ENCODE results near the gene BCL7B. TPM values are rescaled to one million over a fixed set of nuclear protein-coding genes. Genes with fewer than 3 reads are reported as not detected.
"Not testable (repeated sequence)": the region's sequence is repeated elsewhere in the genome, so short reads cannot be mapped to it uniquely, and the experiment has no call there.

The BCL7B gene
- total RNA-seq, 1 donor from 2014 or later = 68.6 TPM

DNA sequence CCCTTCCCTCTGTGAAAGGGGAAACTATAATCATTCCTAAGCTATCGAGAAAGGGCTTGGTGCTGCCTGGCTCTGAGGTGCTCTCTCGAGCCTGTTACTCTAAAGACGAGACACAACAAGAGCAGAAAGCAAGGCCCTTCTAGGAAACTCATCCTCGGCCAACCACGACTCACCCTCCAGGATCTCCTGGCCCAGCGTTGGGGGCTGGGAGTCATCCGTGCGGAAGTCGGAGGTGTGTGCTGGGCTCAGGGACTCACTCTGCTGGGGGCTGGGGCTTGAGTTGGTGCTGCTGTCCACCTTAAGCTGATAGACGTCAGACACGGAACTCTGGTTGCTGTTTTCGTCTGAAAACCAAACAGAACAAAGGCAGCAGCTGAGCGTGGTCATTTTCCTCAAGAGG, 17.8 kb downstream of the BCL7B start:
- intact Hi-C loops (cut with micrococcal nuclease) = no loop called here
- no peak overlapping the region for H3K27ac Mint-ChIP-seq
- H3K9me3 Mint-ChIP-seq = no peaks in the 10 kb centered on the region
- no peaks in the 10 kb centered on the region for H3K4me1 Mint-ChIP-seq (ENCODE audit: low read depth)
- no peak for DNase-seq (ENCODE audit: low spot score)
- no peak overlapping the region for H3K4me3 Mint-ChIP-seq (ENCODE audit: low read depth)
- peaks cover 70% of the 10 kb centered on the region for H3K36me3 Mint-ChIP-seq (ENCODE audit: low read depth)
- H3K27me3 Mint-ChIP-seq (ENCODE audit: low read depth) = no peaks in the 10 kb centered on the region

DNA sequence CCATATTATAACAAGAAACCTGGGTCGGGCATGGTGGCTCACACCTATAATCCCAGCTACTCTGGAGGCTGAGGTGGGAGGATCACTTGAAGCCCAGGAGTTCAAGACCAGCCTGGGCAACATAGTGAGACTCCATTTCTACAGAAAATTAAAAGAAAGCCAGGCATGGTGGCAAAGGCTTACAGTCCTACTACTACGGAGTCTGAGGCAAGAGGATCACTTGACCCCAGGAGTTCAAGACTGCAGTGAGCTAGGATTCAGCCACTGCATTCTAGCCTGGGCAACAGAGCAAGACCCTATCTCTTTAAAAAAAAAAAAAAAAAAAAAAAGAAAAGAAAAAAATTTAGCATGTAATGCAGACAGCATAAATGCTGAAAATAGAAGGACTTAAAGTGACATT, 19.0 kb downstream of the BCL7B start:
- H3K9me3 Mint-ChIP-seq; H3K4me3 Mint-ChIP-seq (ENCODE audit: low read depth); H3K27me3 Mint-ChIP-seq (ENCODE audit: low read depth); H3K4me1 Mint-ChIP-seq (ENCODE audit: low read depth); intact Hi-C loops (cut with micrococcal nuclease); H3K27ac Mint-ChIP-seq; DNase-seq (ENCODE audit: low spot score): not testable (repeated sequence)
- peaks cover 68% of the 10 kb centered on the region for H3K36me3 Mint-ChIP-seq (ENCODE audit: low read depth)

DNA sequence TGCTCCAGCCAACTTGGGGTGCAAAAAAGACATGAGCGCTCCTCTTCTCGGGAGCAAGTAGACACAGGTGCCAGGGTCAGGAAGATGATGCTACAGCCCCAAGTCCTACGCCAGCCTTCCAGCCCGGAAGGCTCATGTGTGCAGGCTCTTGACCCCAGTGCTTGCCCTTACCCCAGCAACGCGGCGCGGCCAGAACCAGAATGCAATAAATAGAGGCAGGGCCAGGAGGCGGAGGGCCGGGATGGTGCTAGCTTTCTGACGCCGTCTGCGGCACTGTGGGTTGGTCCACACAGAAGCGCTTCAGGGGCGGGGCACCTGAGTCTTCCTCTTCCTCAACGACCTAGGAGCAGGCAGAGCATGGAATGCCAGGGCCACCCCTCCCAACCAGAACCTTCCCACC, 20.4 kb downstream of the BCL7B start:
- no peak overlapping the region for H3K4me3 Mint-ChIP-seq (ENCODE audit: low read depth)
- no peak for DNase-seq (ENCODE audit: low spot score)
- no peaks in the 10 kb centered on the region for H3K9me3 Mint-ChIP-seq
- no peak overlapping the region for H3K27ac Mint-ChIP-seq
- peaks cover 54% of the 10 kb centered on the region for H3K36me3 Mint-ChIP-seq (ENCODE audit: low read depth)
- H3K4me1 Mint-ChIP-seq (ENCODE audit: low read depth) = no peaks in the 10 kb centered on the region
- intact Hi-C loops (cut with micrococcal nuclease) = no loop called here
- no peaks in the 10 kb centered on the region for H3K27me3 Mint-ChIP-seq (ENCODE audit: low read depth)

DNA sequence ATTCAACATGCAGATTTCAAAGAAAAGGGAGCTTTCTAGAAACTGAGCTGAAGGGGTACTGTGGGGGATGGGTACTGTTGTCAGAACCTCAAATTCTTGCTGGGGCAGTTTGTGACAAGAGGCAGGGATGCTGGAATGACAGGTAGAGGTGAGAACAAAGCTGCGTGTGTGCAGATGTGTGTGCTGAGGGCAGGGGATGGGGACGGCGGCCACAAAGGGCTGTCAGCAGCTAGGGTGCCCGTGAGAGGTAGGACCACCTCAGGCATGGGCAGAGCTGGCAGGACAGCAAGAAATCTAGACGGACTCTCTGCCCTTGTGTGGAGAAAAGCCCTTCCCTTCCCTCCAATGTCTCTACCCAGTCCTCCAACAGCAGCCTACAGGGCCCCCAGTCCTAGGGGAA, 21.0 kb downstream of the BCL7B start:
- Mint-ChIP-seq H3K27ac (no peak overlapping the region), H3K9me3 (no peaks in the 10 kb centered on the region)

DNA sequence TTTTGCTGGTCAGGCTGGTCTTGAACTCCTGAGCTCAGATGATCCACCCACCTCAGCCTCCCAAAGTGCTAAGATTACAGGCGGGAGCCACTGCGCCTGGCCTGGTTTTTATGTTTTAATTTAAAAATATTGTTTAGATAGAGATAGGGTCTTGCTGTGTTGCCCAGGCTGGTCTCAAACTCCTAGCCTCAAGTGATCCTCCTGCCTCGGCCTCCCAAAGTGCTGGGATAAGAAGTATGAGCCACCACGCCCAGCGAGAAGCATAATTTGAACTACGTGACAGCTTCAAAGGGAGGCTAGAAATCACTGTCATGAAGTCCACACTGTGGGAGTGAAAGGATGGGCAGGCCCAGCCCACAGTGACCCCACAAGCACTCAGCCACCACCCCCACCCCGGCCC, 21.6 kb downstream of the BCL7B start:
- DNase-seq (ENCODE audit: low spot score); intact Hi-C loops (cut with micrococcal nuclease); H3K9me3 Mint-ChIP-seq; H3K27ac Mint-ChIP-seq; H3K4me3 Mint-ChIP-seq (ENCODE audit: low read depth); H3K27me3 Mint-ChIP-seq (ENCODE audit: low read depth); H3K4me1 Mint-ChIP-seq (ENCODE audit: low read depth): not testable (repeated sequence)
- H3K36me3 Mint-ChIP-seq (ENCODE audit: low read depth) = peaks cover 45% of the 10 kb centered on the region

More for the DNA sequence above, 21.0 kb downstream of the BCL7B start:
- Mint-ChIP-seq H3K36me3 (ENCODE audit: low read depth) (peaks cover 49% of the 10 kb centered on the region), H3K4me3 (ENCODE audit: low read depth) (no peak overlapping the region), H3K27me3 (ENCODE audit: low read depth) (no peaks in the 10 kb centered on the region), H3K4me1 (ENCODE audit: low read depth) (no peaks in the 10 kb centered on the region)
- no peak for DNase-seq (ENCODE audit: low spot score)
- intact Hi-C loops (cut with micrococcal nuclease) = no loop called here

DNA sequence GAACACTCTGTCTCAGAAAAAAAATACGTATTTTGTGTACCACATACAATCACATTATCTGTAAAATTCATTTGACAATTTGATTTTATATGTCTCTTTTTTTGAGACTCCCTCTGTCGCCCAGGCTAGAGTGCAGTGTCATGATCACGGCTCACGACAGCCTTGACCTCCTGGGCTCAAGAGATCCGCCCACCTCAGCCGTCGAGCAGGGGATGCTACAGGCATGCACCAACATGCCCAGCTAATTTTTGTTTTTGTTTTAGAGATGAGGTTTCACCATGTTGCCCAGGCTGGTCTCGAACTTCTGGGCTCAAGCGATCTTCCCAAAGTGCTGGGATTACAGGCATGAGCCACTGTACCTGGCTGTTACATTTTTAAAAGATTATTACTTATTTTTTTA, 23.7 kb downstream of the BCL7B start:
- H3K27ac Mint-ChIP-seq = no peak overlapping the region
- no peaks in the 10 kb centered on the region for H3K9me3 Mint-ChIP-seq
- no peaks in the 10 kb centered on the region for H3K4me1 Mint-ChIP-seq (ENCODE audit: low read depth)
- peaks cover 30% of the 10 kb centered on the region for H3K36me3 Mint-ChIP-seq (ENCODE audit: low read depth)
- intact Hi-C loops (cut with micrococcal nuclease) = no loop called here
- no peak for DNase-seq (ENCODE audit: low spot score)
- no peak overlapping the region for H3K4me3 Mint-ChIP-seq (ENCODE audit: low read depth)
- H3K27me3 Mint-ChIP-seq (ENCODE audit: low read depth) = no peaks in the 10 kb centered on the region

DNA sequence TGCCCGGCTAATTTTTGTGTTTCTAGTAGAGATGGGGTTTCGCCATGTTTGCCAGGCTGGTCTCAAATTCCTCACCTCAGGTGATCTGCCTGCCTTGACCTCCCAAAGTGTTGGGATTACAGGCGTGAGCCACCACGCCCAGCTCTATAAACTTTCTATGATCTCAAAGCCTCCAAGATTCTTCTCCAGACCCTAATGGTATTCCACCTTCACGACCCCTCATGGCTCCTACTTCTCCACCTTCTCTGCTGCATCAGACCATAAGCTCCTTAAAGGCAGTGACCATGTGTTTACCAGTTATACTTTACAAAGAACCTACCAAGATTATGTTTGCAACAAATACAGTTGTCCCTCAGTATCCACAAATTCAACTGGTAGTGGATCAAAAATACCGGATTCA, 25.3 kb downstream of the BCL7B start:
- peaks cover 4% of the 10 kb centered on the region for H3K4me1 Mint-ChIP-seq (ENCODE audit: low read depth)
- no peak overlapping the region for H3K4me3 Mint-ChIP-seq (ENCODE audit: low read depth)
- H3K27ac Mint-ChIP-seq = no peak overlapping the region
- H3K27me3 Mint-ChIP-seq (ENCODE audit: low read depth) = no peaks in the 10 kb centered on the region
- no peak for DNase-seq (ENCODE audit: low spot score)
- intact Hi-C loops (cut with micrococcal nuclease) = no loop called here
- H3K9me3 Mint-ChIP-seq = no peaks in the 10 kb centered on the region
- peaks cover 18% of the 10 kb centered on the region for H3K36me3 Mint-ChIP-seq (ENCODE audit: low read depth)

DNA sequence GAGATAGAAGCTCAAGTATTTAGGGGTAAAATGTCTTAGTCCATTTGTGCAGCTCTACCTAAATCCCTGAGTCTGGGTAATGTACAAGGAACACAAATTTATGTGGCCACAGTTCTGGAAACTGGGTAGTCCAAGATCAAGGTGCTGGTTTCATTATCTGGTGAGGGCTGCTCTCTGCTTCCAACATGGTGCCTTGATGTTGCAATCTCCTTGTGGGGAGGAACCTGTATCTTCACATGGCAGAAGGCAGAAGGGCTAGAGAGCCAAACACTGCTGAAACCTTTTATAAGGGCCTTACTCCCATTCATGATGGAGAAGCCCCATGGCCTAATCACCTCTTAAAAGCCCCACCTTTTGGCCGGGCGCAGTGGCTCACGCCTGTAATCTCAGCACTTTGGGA, 26.7 kb downstream of the BCL7B start:
- Mint-ChIP-seq H3K4me3 (ENCODE audit: low read depth) (no peak overlapping the region), H3K4me1 (ENCODE audit: low read depth) (peaks cover 10% of the 10 kb centered on the region), H3K27ac (no peak overlapping the region), H3K9me3 (no peaks in the 10 kb centered on the region), H3K27me3 (ENCODE audit: low read depth) (no peaks in the 10 kb centered on the region), H3K36me3 (ENCODE audit: low read depth) (peaks cover 4% of the 10 kb centered on the region)
- DNase-seq (ENCODE audit: low spot score) = no peak
- intact Hi-C loops (cut with micrococcal nuclease) = no loop called here

DNA sequence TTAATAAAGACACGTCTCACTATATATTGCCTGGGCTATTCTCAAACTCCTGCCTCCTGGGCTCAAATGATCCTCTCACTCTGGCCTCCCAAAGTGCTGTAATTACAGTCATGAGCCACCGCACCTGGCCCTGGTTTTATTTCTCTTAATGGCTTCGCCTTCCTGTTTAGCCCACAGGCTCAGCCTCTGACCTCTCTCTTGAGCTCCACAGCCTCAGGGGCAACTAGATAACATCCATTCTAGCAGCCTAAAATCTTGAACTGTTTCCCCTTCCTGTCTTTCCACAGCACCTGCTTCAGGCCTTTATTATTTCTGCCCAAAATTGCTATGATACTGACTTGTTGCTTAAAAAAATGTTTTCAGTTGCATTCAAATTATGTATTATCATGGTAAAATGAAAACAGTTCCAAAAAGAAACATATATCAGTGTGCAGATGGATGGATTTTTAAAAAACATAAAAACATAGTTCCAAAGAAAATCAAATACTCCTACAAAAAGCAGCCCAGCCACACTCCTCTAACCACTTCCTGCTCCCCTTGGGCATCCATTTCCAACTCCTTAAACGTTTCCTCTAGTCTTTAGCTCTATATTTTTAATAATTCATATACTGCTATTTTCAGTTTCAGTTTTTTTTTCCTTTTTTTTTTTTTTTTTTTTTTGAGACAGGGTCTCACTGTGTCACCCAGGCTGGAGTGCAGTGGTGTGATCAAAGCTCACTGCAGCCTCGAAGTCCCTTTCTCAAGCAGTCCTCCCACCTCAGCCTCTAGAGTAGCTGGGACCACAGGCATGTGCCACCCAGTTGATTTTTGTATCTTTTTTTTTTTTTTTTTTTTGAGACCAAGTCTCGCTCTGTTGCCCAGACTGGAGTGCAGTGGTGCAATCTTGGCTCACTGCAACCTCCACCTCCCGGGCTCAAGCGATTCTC, 30.3 kb downstream of the BCL7B start:
- no peak for DNase-seq (ENCODE audit: low spot score)
- H3K4me3 Mint-ChIP-seq (ENCODE audit: low read depth) = peak overlapping the region; percentile 63
- no peaks in the 10 kb centered on the region for H3K27me3 Mint-ChIP-seq (ENCODE audit: low read depth)
- H3K4me1 Mint-ChIP-seq (ENCODE audit: low read depth) = peaks cover 25% of the 10 kb centered on the region
- peak overlapping the region; percentile 87 for H3K27ac Mint-ChIP-seq
- H3K9me3 Mint-ChIP-seq = no peaks in the 10 kb centered on the region
- peaks cover 4% of the 10 kb centered on the region for H3K36me3 Mint-ChIP-seq (ENCODE audit: low read depth)
- intact Hi-C loops (cut with micrococcal nuclease) = no loop called here

DNA sequence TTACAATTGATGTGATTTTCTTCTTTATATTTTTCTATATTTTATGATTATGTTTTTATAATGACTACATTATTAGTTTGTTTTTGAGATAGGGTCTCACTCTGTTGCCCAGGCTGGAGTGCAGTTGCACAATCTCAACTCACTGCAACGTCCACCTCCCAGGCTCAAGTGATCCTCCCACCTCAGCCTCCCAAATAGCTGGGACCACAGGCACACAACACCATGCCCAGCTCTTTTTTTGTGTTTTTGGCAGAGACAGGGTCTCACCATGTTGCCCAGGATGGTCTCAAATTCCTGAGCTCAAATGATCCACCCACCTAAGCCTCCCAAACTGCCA, 31.4 kb downstream of the BCL7B start:
- H3K27me3 Mint-ChIP-seq (ENCODE audit: low read depth); DNase-seq (ENCODE audit: low spot score); intact Hi-C loops (cut with micrococcal nuclease); H3K4me3 Mint-ChIP-seq (ENCODE audit: low read depth); H3K9me3 Mint-ChIP-seq; H3K36me3 Mint-ChIP-seq (ENCODE audit: low read depth): not testable (repeated sequence)
- Mint-ChIP-seq H3K27ac (peak overlapping the region; percentile 68), H3K4me1 (ENCODE audit: low read depth) (peaks cover 25% of the 10 kb centered on the region)

DNA sequence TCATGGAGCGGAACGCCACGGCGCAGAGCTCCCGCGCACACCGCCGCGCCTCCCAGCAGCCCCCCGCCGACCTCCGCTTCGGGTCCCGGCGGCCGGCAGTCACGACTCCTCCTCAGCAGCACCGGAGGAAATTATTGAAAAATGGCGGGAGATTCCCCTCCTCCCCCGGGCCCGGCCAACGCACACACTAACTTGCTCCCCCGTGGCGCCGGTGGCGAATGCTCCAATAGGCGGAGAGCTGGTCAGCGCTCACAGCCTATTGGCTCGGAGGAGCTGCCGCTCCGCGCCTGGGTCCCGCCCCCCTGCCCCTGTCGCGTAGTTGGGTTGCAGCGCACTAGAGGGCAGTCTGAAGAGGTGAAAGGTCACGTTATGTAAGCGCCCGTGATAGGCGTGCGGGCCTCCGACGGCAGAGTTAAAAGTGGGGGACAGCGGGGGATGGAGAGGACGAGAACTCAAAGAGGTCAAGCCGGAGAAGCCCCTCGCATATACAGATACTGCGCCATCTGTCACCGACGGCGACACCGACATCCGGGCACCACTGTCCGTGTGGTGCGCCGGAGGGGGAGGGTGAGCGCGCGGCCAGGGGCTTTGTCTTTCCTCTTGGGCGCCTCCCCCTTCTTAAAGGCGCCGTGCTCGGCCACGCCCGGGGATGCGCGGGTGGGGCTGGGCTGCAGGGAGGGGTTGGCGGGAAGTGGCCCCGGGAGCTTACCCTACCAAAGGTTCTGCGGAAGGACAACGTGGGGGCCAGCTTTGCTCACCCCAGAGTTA, 35.2 kb downstream of the BCL7B start, which contains the start of gene BAZ1B:
TSS of gene BAZ1B (minus strand) at position 189 of the 768 bp plus-strand sequence. CDS start 360 bp downstream, outside the sequence.
- intact Hi-C loops (cut with micrococcal nuclease) = loop anchor here (1.0 kb wide), 5 partner anchors 35 to 216 kb away; partner anchors contain the start of genes ABHD11, BCL7B, TBL2 and VPS37D
- H3K27me3 Mint-ChIP-seq (ENCODE audit: low read depth) = no peaks in the 10 kb centered on the region
- DNase-seq (ENCODE audit: low spot score) = peak; percentile 95
- H3K27ac Mint-ChIP-seq = peak within 1 kb of the TSS; percentile 94
- no peaks in the 10 kb centered on the region for H3K9me3 Mint-ChIP-seq
- H3K4me3 Mint-ChIP-seq (ENCODE audit: low read depth) = peak within 1 kb of the TSS; percentile 98
- H3K36me3 Mint-ChIP-seq (ENCODE audit: low read depth) = peaks cover 40% of the 10 kb centered on the region
- peaks cover 52% of the 10 kb centered on the region for H3K4me1 Mint-ChIP-seq (ENCODE audit: low read depth)

DNA sequence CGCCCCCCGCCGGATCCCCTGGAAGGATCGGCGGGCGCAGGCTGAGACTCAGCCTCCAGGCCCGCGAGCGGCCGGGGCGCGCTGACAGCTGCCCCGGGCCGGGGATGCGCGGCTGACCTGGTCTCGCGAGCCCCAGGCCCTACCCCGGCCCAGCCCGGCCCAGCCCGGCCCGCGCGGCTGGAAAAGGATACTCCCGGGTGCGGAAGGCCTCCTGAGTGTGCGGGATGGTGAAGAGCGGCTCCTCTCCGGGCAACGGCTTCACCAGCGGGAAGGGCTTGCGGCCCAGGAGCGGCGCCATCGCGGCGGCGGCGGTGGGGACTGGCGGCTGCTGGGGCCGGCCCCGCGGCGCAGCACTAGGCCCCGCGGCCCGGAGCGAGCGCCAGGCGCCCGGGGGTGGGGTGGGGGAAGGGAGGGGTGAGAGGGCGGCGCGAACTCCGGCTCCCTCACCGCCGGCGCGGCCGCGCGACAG, 35.8 kb downstream of the BCL7B start:
- Mint-ChIP-seq H3K4me3 (ENCODE audit: low read depth) (peak overlapping the region; percentile 64), H3K4me1 (ENCODE audit: low read depth) (peaks cover 50% of the 10 kb centered on the region), H3K9me3 (no peaks in the 10 kb centered on the region), H3K27ac (no peak overlapping the region), H3K27me3 (ENCODE audit: low read depth) (no peaks in the 10 kb centered on the region), H3K36me3 (ENCODE audit: low read depth) (peaks cover 46% of the 10 kb centered on the region)
- DNase-seq (ENCODE audit: low spot score) = no peak
- intact Hi-C loops (cut with micrococcal nuclease) = loop anchor here (1.0 kb wide), 5 partner anchors 36 to 217 kb away; partner anchors contain the start of genes ABHD11, BCL7B, TBL2 and VPS37D

All from activated T-helper 2 cell treated with anti-CD3 and anti-CD28 coated beads, Interferon-gamma antibody, Interleukin-2, Interleukin-4, amounts not matched to agents 10 μg/mL and 5 μg/mL and 100 μg/mL, durations not matched to agents 14 hours and 24 hours and 36 hours (primary cell).